Fibroblast of skin of abdomen (primary cell): ENCODE data around the gene CENPP.
A peak's percentile ranks its signal among the peaks of the same experiment; 100 is the strongest.

ENCODE experiments used
- DNase-seq: peaks from one replicate; pipeline ENCODE4 v3.0.0-alpha.2; 2013

The CENPP gene

DNA sequence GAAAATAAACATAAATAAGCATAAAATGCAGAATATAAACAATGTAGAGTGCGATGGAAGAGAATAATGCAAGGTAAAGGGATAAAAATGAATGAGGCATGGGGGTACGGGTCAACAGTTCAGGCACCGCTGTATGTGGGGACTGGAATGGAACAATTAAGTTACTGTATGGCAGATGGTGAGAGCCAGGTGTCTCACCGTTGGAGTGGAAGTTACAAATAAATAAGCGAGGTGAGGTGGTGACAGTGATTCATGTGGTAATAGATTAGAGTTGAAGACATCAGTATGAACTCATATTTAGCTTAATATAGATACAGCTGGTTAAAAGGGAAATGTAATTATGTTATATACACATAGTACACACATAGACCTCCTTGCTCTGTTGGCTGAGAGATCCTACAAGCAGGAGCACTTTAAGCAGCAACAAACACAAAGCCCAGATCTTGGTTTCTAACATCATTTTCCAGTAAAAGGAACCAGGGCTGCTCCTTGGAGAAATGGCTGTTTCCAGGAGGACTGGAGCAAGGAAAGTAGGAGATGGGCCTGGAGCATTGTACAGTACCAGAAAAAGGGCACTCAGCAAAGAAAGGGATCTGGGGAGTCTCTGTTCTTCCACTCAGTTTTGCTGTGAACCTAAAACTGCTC lies 100.9 kb downstream of the CENPP start:
- DNase-seq, result no peak

DNA sequence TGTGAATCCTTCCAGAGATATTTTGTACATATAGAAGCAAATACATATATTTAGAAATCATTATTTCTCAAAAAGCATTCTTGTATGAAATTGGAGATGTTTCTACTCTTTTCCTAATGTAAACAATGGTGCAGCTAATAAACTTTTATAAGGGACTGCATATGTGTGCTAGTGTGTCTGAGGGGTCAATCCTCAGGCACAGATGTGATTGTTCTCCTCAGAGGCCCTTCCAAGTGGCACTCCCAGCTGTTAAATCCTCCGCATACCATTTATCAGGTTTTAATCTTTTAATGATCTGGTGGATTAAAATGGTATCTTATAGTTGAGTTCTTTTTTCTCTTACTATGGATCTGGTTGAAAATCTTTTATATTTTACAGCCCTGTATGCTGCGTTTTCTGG lies 104.1 kb downstream of the CENPP start:
- no peak for DNase-seq

DNA sequence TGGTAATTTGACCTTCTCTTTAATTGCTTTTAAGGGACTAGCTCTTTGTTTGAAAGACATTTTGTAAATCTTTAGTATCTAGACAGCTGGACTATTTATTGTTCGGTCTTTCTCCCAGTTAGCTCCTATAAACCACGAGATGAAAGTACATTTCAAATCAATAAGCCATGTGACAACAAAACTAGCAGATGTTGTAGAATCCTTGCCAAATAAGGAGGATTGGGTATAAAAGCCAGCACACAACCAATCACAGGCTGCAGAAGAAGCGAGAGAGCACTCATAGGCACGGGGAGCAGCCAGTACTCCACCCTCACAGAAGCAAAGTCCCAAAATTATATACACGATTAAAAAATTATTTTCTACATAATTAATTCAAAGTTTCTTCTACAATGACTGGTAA lies 106.6 kb downstream of the CENPP start:
- DNase-seq, result peak; percentile 59

DNA sequence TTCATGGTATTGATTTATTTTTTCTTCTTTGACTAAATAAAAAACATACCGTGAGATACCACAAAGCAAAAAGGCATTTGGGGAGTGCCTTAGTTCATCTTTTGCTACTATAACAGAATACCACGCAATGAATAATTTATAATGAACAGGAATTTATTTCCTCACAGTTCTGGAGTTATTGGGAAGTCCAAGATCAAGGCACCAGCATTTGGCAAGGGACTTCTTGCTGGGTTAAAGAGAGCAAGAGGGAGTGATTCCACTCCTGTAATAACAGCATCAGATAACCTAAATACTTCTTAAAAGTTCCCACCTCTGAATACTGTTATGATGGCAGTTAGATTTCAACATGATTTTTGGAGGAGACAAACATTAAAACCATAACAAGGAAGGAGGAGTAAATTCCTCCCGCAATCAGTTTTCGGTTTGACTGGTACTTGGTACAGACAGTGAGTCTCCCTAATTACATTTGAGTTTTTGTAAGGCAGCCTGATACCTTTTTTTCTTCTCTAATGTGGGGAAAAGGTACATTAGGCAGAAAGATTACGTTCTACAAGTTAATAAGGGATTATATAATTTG lies 107.3 kb downstream of the CENPP start:
- DNase-seq, result no peak

DNA sequence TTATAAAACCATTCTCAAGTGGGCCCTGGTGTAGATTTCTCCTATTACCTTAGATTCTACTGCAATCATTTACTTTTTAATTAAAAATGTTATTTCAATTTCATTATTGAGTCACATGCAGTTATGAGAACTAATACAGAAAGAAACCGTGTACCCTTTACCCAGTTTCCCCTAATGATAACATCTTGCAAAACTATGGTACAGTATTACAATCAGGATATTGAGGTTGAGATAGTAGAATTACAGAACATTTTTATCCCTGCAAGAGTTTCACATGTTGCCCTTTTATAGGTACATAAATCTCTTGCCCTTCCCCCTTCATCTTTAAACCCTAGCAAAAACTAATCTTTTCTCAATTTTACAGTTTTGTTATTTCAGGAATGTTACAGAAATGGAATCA lies 109.5 kb downstream of the CENPP start:
- no peak for DNase-seq

DNA sequence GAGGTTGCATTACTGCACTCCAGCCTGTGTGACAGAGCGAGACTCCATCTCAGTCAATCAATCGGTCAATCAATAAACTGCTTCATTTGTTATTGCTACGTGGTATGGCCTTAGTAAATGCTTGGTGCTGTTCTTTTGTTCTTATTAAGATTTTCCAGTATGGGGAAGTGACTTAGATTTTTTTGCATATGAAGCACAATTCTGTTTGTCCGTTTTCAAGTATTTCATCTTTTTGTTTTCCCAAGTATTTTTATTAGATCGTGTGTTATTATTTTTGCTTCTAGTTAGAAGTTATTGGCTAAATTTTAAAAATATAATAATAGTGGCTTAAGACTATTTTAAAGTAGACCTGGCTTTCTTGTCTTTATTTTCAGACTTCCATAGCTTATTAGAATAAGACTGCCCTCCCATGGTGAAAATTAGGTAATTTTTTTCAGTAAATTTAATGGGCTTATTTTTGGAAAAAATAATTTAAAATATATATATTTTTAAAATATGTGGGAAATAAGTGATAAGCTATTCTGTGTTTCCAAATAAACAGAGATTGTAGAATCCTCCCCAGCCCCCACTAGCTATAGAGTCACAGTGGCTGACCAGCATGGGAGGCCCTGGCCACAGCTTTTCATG lies 113.3 kb downstream of the CENPP start:
- peak; percentile 28 for DNase-seq

DNA sequence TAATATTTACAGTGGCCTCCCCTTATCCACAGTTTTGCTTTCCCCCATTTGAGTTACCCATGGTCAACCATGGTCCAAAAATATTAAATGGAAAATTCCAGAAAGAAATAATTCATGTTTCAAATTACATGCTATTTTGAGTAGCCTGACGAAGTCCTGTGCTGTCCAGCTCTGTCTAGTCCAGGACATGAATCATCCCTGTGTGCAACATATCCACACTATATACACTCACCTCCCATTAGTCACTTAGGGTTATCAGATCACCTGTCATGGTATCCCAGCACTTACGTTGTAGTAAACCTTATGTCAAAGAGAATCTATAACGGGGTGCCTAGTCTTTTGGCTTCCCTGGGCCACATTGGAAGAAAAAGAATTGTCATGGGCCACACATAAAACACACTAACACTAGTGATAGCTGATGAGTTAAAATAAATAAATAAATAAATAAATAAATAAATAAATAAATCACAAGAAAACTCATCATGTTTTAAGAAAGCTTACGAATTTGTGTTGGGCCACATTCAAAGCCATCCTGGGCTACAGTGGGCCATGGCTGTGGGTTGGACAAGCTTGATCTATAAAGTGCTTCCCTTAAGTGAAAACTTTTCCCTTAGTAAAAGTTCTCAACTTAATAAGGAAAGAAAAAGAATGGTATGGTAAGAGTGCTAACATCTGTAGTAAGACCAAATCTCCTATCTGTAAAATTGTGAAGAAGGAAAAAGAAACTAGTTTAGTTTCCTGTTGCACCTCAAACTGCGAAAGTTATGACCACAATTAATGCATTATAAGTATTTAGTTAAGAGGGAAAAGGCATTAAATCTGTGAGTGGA lies 114.4 kb downstream of the CENPP start:
- peak; percentile 42 for DNase-seq

DNA sequence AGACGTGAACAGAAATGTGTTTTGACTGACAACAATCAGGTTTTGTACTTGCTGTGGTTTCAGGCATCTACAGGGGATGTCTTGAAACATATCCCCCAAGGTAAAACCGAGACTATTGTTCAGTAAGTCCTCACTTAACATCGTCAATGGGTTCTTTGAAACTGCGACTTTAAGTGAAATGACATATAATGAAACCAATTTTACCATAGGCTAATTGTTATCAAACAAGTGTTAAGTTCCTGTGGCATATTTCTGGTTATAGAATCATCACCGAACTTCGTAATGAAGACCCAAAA lies 114.9 kb downstream of the CENPP start:
- DNase-seq, result no peak

DNA sequence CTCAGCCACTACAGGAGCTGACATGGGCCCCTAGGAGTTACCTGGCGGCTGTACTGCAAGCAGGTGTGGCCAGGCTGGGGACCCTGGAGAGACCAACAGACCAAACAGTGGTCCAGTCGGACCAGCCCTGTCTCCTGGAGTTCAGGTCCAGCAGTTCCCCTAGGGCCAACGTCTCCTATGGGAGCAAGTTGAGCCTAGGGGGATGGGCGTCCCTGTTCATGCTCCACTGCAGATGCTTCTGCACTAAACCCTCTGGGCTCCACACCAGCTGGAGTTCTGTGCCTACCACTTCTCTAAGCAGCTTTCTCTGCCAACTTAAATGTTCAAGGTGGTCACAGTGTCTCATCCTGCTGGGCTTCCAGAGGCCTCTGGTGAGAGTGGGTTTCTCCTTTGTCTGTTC lies 119.1 kb downstream of the CENPP start:
- no peak for DNase-seq

DNA sequence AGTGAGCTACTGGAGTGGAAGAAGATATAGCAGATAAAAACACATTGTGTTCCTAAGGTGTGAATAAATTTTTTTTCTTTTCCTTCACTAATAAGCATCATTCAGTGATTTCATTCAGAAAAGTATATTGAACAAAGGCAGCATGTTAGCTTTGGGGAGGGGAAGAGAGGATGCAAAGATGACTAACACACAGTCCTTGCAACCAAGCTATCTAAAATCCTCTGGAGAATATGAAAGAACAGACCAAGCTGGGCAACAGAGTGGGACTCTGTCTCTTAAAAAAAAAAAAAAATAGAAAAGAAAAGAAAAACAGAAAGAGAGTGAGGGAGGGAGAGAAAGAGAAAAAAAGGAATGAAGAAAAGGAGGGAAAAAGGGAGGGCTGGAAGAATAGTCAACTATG lies 120.8 kb downstream of the CENPP start:
- peak; percentile 11 for DNase-seq

DNA sequence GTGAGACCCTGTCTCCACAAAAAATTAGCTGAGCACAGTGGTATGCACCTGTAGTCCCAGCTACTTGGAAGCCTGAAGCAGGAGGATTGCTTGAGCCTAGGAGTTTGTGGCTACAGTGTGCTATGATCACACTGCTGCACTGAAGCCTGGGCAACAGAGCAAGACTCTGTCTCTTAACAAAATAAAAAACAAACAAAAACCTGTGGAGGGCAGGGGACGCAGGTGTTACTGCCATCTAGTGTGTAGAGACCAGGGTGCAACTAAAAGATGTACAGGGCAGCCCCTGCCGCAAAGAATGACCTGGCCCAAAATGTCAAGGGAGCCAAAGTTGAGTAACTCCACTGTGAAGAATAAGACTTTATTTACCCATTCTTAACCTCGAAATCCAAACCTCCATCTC lies 129.5 kb downstream of the CENPP start:
- no peak for DNase-seq

DNA sequence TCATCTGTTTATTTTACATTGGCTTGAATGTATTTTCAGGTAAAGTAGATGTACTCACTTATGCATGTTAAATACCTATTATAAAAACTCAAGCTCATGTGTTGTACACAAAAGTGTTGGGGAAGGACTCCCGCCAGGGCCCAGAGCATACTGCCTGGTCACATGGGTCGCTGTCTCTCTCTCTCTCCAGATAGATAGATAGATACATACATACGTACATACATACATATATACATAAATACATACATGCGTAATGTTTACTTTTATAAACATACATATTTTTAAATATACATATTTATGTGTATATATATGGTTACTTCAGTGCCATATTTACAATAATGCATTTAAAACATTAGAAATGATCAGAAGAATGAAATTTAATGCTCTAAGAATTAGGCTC lies 131.8 kb downstream of the CENPP start:
- no peak for DNase-seq

DNA sequence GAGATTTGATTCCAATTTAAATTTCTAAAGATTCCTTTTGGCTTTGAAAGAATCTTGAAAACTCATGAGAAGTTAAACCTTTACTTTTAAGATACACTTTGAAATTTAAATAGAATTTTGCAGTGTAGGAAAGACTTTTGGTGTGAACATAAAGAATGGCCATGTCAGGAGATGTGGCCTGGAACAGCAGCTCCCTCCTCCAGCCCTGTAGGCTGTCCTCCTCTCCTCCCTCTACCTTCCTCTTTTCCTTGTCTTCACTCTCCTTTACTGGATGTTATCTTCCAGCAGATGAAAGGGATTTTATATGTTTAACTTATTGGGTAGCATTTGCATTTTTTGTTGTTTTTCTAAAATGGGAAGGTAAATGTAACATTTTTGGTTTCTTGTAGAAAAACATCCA lies 137.6 kb downstream of the CENPP start:
- no peak for DNase-seq

DNA sequence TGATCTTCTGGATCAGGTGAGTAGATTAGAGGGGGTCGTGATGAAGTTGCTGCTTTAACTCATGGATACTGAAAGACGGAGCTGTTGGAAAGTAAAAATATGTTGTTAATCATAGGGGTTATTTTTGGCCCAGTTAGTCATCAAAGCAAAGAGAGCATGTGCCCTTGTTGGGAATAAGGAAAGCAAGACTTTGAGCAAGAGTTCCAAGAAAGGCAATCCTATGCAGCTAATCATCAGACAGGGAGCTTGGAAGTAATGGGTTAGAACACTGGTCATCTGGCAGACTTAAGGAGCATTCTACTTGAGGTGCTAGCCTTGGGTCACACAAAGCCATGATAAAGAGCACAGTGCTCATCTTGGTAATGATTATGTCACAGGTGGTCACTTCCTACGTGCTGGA lies 138.2 kb downstream of the CENPP start:
- peak; percentile 92 for DNase-seq

DNA sequence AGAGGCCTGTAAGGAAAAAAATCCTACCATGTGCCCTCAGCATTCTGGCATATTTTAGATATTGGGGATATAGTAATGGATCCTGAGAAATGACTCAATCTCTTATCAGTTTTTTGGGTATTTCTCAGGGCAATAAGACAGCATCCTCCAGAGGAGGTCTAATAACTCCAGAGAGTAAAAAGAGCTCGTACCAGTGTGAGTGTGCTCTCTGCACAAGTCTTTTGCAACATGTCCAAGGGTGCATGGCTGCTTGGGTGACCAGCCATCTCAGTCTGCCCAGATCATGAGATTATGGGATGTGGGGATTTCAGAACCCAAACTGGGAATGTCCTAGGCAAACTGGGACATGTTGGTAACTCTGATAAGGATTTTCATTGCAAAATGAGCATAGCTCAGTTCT lies 141.3 kb downstream of the CENPP start:
- DNase-seq, result no peak

DNA sequence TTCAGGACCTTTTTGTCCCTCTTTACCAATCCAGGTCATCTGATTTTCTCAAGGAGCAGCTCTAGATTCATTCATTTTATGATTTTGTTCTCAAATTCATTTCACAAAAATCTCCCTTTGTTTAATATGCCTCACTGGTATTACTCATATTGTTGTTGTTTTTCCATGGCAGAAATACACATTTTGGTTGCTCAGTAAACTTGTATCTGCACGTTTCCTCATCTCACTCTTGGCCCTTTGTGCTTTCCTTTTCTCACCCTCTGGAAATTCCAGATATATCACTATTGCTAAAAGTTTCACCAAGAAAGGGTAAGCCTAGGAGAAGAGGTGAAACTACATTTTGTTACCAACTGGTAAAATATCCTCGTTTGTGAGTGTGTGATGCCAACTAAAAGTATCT lies 141.8 kb downstream of the CENPP start:
- DNase-seq, result no peak

DNA sequence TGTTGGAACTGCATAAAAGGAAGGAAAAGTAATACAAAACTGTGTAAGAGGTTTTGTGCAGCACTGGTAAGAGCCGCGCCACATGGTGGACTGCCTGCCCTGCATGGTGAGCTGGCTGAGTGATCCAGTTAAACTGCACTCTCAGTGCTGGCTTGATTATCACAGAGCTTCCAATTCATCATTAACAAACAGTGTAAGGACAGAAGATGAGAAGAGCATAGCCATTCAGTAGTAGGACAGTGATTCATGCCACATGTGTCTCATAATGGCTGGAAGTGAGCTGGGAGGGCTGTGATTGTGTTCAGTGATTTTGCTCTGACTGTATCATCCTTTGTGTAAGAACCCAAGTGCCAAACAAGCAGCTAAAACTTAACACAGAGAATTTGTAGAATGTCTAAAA lies 142.5 kb downstream of the CENPP start:
- DNase-seq, result peak; percentile 68

DNA sequence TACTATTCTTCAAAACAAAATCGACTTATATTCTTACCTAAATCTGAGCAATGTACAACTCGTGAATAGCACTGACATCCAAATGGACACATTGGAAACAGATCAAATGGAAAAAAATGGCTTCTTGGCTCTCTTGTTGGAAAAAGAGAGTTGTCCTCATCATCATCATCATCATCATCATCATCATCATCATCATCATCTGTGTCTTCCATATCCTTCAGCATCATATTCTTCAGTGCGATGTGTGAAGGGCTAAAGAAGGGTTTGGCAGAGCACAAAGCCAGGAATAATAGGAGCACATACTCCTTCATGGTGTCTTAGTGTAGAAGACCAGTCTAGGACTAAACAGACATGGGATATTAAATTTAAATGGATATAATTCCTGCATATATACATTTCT lies 148.8 kb downstream of the CENPP start:
- DNase-seq, result no peak

DNA sequence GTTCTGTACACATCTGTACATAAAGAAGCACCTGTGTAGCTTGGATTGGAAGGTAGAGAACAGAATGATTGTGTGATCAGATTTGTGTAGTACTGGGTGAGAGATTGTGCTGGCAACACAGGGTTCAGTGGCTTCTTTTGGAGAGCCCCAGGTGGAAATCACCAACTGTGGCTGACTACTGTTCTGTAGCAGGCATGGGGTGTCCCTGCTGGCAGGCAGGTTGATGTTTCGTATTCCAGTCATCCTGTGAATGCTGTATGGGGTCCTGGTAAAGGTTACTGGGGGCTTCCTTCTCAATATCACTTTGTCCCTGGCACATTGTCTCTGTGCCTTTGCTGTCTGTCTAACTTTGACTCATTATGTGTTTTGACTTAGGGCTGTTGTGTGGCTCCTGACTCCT lies 151.2 kb downstream of the CENPP start:
- no peak for DNase-seq

DNA sequence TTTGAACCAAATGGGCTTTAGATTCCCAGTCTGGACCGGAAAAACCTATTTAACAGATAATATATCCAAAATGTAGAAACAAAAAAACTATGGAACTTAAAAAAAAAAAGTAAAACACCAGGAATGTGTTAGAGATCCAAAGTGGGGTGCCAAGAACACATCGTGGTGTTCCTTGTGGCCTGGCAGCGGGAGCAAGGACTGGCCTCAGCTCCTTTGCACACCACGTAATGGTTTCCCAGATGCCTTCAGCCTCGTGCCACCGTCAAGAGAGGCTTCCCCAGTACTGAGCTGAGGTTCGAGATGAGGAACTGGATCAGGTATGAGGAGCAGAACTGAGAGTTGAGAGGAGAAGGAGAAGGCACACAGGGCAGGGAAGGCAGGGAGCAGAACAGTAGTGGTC lies 153.0 kb downstream of the CENPP start:
- no peak for DNase-seq

DNA sequence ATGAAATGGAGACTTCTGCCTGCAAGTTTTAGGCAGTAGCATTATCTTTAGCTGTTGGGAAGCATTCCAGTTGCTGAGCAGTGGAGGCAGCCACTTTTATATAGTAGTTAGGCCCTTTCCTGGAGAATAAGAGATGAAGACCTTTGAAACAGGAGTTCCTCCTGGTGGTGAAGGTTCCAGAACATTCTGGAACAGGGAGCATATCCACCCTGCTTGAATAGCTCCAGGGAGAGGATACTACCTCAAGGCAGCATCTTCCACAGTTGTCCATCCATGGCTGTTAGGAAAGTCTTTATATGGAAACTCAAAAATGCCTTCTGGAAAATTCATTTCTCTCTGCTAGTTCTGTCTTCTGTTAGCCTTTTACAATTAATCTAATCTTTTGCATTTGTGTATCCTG lies 153.6 kb downstream of the CENPP start:
- no peak for DNase-seq

DNA sequence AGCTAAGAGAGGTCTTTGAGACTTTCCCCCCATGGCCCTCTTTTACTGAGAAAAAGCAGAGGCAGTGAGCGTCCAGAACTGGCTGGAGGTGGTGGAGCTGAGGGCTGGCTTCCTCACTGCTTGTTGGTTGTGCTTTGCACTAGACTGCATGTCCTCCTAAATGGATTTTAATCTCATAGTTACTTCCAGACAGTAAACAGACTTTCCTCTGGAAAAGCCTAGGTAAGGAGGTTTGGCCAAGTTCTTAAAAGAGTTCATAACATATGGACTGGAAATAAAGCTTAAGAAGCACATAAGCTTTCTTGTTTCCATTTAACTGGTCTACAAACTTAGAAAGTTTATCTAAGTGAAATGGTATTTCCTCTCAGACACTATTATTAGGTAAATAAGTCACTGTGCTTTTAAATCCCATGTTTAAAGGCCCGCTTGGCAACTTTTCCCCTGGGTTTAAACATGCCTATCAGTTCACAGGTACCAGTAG lies 154.6 kb downstream of the CENPP start:
- DNase-seq, result no peak

DNA sequence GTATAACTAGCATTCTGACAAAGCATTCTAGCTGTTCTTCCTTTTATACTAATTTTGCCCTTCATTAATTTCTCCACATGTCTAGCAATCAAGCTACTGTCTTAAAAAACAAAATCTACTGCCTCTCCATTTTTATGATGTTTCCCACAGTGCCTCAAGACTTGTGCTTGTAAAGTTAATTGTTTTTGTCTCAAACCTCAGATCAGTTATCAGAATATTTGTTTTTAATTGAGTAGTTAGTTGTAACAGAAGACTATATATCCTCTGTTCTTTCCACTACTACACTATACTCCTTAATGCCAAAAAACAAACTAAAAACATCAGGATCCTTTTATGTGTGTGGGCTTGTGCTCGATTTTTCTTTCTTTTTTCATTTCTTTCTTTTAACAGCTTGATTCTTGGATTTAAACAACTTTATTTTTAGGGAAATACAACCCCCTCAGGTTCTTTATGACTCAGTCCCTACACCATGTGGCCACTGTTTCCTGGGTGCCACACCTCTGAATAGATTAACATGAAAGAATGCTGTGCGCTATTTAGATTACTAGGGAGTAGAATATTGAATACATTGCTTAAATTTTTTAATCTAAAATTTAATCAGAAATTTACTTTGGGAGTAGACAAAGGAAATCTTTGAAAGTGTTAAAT lies 155.4 kb downstream of the CENPP start:
- peak; percentile 28 for DNase-seq
